IPS-15b (cell line): ENCODE results near the gene GAGE1.
"Not testable (repeated sequence)": the region's sequence is repeated elsewhere in the genome, so short reads cannot be mapped to it uniquely, and the experiment has no call there.

Experiments used
- H3K27me3 ChIP-seq: one replicate; pipeline ENCODE4 v1.6.1; 2013; ENCODE audit warnings: low read length; ENCODE audit not compliant: control insufficient read depth, insufficient read depth
- H3K36me3 ChIP-seq: one replicate; pipeline ENCODE4 v1.6.1; 2013; ENCODE audit warnings: low read length; ENCODE audit not compliant: control insufficient read depth, insufficient read depth
- H3K4me1 ChIP-seq: one replicate; pipeline ENCODE4 v1.6.1; 2013; ENCODE audit warnings: mild to moderate bottlenecking, low read length; ENCODE audit not compliant: control insufficient read depth, insufficient read depth
- H3K4me3 ChIP-seq: one replicate; pipeline ENCODE4 v1.5.1; 2013; ENCODE audit warnings: low read depth, low read length
- H3K9ac ChIP-seq: one replicate; pipeline ENCODE4 v1.6.1; 2013; ENCODE audit warnings: low read depth, mild to moderate bottlenecking, low read length
- H3K9me3 ChIP-seq: one replicate; pipeline ENCODE4 v1.6.1; 2013; ENCODE audit warnings: mild to moderate bottlenecking, low read length; ENCODE audit not compliant: control insufficient read depth, insufficient read depth

Gene GAGE1, protein sequence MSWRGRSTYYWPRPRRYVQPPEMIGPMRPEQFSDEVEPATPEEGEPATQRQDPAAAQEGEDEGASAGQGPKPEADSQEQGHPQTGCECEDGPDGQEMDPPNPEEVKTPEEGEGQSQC

GRCh38 chrX:49598720-49599119 is at the start of gene GAGE1:
TSS of gene GAGE1 (plus strand) at chrX:49599020. CDS start at chrX:49600175, 1,155 bp downstream.
- H3K9ac ChIP-seq, H3K4me1 ChIP-seq, H3K9me3 ChIP-seq, H3K27me3 ChIP-seq, H3K4me3 ChIP-seq, H3K36me3 ChIP-seq: not testable (repeated sequence)

DNA sequence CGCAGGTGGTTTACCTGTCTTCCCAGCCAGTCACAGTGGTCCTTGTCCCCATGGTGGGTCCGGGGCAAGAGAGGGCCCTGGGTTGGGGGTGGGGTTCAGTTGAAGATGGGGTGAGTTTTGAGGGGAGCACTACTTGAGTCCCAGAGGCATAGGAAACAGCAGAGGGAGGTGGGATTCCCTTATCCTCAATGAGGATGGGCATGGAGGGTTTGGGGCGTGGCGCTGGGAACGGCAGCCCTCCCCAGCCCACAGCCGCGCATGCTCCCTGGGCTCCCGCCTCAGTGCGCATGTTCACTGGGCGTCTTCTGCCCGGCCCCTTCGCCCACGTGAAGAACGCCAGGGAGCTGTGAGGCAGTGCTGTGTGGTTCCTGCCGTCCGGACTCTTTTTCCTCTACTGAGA is 47.8 kb upstream of the GAGE1 start, which contains the start of gene GAGE12E:
Gene GAGE12E (plus strand): TSS at position 301 of the 400 bp plus-strand sequence. CDS start 1,155 bp downstream, outside the sequence.
- not testable (repeated sequence) for H3K4me3 ChIP-seq, H3K27me3 ChIP-seq

DNA sequence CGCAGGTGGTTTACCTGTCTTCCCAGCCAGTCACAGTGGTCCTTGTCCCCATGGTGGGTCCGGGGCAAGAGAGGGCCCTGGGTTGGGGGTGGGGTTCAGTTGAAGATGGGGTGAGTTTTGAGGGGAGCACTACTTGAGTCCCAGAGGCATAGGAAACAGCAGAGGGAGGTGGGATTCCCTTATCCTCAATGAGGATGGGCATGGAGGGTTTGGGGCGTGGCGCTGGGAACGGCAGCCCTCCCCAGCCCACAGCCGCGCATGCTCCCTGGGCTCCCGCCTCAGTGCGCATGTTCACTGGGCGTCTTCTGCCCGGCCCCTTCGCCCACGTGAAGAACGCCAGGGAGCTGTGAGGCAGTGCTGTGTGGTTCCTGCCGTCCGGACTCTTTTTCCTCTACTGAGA is 38.3 kb upstream of the GAGE1 start, which contains the start of gene GAGE12F:
Gene GAGE12F (plus strand): TSS at position 301 of the 400 bp plus-strand sequence. CDS start 1,155 bp downstream, outside the sequence.
- H3K9ac ChIP-seq, H3K4me1 ChIP-seq, H3K4me3 ChIP-seq, H3K9me3 ChIP-seq, H3K27me3 ChIP-seq, H3K36me3 ChIP-seq: not testable (repeated sequence)

More for the DNA sequence above, 47.8 kb upstream of the GAGE1 start, which contains the start of gene GAGE12E:
- not testable (repeated sequence) for H3K36me3 ChIP-seq, H3K9me3 ChIP-seq, H3K4me1 ChIP-seq, H3K9ac ChIP-seq

DNA sequence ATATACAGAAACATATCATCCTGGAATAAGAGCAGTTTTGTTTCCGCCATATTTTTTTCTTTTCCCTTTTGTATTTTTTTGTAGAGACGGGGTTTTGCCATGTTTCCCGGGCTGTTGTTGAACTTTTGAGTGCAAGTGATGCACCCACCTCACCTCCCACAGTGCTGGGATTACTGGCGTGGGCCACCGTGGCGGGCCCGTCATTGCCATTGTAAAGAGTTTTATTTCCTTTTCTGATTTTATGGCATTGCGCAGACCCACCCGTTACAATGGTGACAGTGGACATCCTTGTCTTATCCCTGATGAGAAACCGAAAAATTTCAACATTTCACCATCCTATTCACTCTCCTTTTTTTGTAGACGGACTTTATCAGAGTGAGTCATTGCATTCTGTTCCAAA is 30.1 kb upstream of the GAGE1 start:
- H3K9me3 ChIP-seq, H3K9ac ChIP-seq, H3K4me3 ChIP-seq, H3K27me3 ChIP-seq, H3K4me1 ChIP-seq, H3K36me3 ChIP-seq: not testable (repeated sequence)

- not testable (repeated sequence) for H3K9ac ChIP-seq, H3K9me3 ChIP-seq, H3K36me3 ChIP-seq, H3K4me3 ChIP-seq, H3K4me1 ChIP-seq, H3K27me3 ChIP-seq
Observed at GRCh38 chrX:49569152-49569551, 29.7 kb upstream of the GAGE1 start.

DNA sequence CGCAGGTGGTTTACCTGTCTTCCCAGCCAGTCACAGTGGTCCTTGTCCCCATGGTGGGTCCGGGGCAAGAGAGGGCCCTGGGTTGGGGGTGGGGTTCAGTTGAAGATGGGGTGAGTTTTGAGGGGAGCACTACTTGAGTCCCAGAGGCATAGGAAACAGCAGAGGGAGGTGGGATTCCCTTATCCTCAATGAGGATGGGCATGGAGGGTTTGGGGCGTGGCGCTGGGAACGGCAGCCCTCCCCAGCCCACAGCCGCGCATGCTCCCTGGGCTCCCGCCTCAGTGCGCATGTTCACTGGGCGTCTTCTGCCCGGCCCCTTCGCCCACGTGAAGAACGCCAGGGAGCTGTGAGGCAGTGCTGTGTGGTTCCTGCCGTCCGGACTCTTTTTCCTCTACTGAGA is 28.7 kb upstream of the GAGE1 start, which contains the start of gene GAGE12G:
Gene GAGE12G (plus strand): TSS at position 301 of the 400 bp plus-strand sequence. CDS start 1,155 bp downstream, outside the sequence.
- H3K9me3 ChIP-seq, H3K9ac ChIP-seq, H3K27me3 ChIP-seq, H3K36me3 ChIP-seq, H3K4me3 ChIP-seq, H3K4me1 ChIP-seq: not testable (repeated sequence)

GRCh38 chrX:49579649-49580048 is 19.2 kb upstream of the GAGE1 start, which contains the start of gene GAGE12H:
TSS of gene GAGE12H (plus strand) at chrX:49579949. CDS start at chrX:49581104, 1,155 bp downstream.
- not testable (repeated sequence) for H3K4me1 ChIP-seq, H3K9ac ChIP-seq, H3K27me3 ChIP-seq, H3K4me3 ChIP-seq, H3K9me3 ChIP-seq, H3K36me3 ChIP-seq

DNA sequence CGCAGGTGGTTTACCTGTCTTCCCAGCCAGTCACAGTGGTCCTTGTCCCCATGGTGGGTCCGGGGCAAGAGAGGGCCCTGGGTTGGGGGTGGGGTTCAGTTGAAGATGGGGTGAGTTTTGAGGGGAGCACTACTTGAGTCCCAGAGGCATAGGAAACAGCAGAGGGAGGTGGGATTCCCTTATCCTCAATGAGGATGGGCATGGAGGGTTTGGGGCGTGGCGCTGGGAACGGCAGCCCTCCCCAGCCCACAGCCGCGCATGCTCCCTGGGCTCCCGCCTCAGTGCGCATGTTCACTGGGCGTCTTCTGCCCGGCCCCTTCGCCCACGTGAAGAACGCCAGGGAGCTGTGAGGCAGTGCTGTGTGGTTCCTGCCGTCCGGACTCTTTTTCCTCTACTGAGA is 9.6 kb upstream of the GAGE1 start, which contains the start of gene GAGE2A:
Gene GAGE2A (plus strand): TSS at position 301 of the 400 bp plus-strand sequence. CDS start 1,155 bp downstream, outside the sequence.
- H3K4me3 ChIP-seq, result not testable (repeated sequence)

GRCh38 chrX:49589769-49590478 is 8.9 kb upstream of the GAGE1 start:
- H3K4me3 ChIP-seq, H3K27me3 ChIP-seq, H3K9me3 ChIP-seq, H3K9ac ChIP-seq, H3K4me1 ChIP-seq, H3K36me3 ChIP-seq: not testable (repeated sequence)

More for the DNA sequence above, 9.6 kb upstream of the GAGE1 start, which contains the start of gene GAGE2A:
- not testable (repeated sequence) for H3K4me1 ChIP-seq, H3K9ac ChIP-seq, H3K9me3 ChIP-seq, H3K27me3 ChIP-seq, H3K36me3 ChIP-seq

- H3K9ac ChIP-seq, H3K4me3 ChIP-seq, H3K36me3 ChIP-seq, H3K27me3 ChIP-seq, H3K4me1 ChIP-seq, H3K9me3 ChIP-seq: not testable (repeated sequence)
Observed at GRCh38 chrX:49590488-49590887, 8.3 kb upstream of the GAGE1 start.

DNA sequence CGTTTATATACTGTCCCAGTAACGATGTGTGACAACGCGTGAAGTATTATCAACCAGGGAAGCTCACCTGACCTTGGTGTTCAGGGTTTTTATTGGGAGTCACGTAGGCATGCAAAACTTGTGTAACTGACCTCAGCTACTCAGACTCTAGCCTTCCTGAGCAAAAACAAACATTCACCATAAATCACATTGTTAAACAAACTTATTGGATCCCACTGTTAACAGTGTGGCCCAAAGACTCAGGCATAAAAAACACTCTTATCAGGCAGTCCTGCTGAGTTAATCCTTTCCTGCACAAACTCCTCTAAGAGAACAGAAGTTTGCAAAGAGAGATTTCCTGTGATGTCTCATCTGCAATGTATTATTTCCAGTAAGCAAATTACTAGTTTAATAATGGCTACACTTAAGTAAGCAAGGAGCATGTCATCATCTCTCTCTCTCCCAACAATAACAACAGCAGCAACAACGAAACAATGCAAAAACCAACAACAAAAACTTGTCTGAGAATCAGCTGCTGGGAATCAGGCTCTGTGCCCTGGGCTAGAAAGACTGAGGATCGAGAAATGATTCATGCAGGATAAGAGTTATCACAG is 12.0 kb downstream of the GAGE1 start:
- no peaks in the 10 kb centered on the region for H3K4me1 ChIP-seq
- no peak overlapping the region for H3K4me3 ChIP-seq
- H3K27me3 ChIP-seq, result no peaks in the 10 kb centered on the region
- H3K9me3 ChIP-seq, result no peaks in the 10 kb centered on the region
- H3K36me3 ChIP-seq, result no peaks in the 10 kb centered on the region
- H3K9ac ChIP-seq, result no peak overlapping the region

- Histone ChIP-seq H3K27me3 (no peaks in the 10 kb centered on the region), H3K36me3 (no peaks in the 10 kb centered on the region), H3K9me3 (no peaks in the 10 kb centered on the region), H3K4me1 (no peaks in the 10 kb centered on the region), H3K9ac (no peak overlapping the region), H3K4me3 (no peak overlapping the region)
Observed at GRCh38 chrX:49618574-49618973, 19.8 kb downstream of the GAGE1 start.
